GM12874 (cell line): ENCODE measurements around the gene OSBPL10.
A peak's percentile ranks its signal among the peaks of the same experiment; 100 is the strongest.

Experiments used
- CTCF ChIP-seq: IDR thresholded peaks from 2 replicates; pipeline ENCODE4 v1.5.1; 2011; ENCODE audit warnings: low read depth, mild to moderate bottlenecking, control low read depth, low read length, moderate library complexity; ENCODE audit not compliant: insufficient read depth

Gene OSBPL10

GRCh38 chr3:31729082-31729481, 252.0 kb downstream of the OSBPL10 start:
- TF ChIP-seq CTCF = no peak

DNA sequence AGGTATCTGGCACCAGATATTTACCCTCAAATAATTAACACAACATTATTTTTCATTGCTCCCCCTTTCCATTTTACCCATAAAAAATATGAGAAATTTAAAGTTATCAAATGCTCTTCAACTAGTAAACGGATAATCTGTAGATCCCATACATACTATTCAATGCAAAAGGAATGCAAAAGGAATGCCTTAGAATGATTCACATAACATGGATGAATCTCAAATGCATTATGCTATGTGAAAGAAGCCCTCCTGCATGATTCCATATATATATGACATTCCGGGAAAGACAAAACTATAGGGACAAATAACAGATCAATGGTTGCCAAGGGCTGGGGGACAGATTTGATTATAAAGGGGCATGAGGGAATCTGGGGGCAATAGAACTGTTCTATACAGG, 252.7 kb downstream of the OSBPL10 start:
- no peak for TF ChIP-seq CTCF

- TF ChIP-seq CTCF = no peak
Measured at GRCh38 chr3:31725976-31726375, 255.1 kb downstream of the OSBPL10 start.

- no peak for TF ChIP-seq CTCF
Measured at GRCh38 chr3:31725568-31725967, 255.5 kb downstream of the OSBPL10 start.

DNA sequence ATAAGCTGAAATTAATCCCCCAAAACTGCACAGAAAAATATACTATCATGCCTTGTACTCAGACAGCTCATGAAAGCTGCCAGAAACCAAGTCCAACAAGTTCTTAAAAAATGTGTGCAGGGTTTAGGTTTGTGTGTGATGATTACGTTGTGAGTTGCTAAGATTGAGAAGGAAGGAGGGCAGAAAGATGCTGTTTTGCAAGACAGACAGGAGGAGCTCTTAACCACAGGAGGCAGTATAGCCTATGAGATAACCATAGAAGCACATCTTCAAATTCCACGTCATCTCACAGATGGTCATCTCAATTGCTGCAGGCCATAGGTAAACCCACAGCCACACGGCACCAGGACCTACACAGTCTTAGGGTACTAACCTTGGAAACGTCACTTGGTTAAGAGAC, 256.4 kb downstream of the OSBPL10 start:
- peak; percentile 38; the same call in 1 of the 2 replicates for TF ChIP-seq CTCF

DNA sequence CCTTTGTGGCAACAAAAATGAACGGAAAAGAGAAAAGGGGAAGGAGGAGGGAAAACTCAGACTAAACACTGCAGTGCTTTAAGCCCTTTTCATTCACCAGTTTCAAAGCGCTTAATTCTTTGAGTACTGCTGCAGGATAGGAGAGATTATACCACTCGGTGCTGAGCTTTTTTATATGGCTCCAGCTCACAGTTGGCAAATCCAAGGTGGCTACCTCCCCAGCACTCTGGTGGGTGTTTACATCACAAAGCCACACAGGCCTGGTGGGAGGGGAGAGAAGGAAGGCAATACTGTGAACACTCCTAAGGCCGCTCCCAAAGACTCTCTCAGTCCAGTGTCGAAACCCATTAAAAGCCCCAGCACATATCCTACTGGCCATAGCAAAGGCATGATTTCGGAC, 256.9 kb downstream of the OSBPL10 start:
- TF ChIP-seq CTCF = no peak

DNA sequence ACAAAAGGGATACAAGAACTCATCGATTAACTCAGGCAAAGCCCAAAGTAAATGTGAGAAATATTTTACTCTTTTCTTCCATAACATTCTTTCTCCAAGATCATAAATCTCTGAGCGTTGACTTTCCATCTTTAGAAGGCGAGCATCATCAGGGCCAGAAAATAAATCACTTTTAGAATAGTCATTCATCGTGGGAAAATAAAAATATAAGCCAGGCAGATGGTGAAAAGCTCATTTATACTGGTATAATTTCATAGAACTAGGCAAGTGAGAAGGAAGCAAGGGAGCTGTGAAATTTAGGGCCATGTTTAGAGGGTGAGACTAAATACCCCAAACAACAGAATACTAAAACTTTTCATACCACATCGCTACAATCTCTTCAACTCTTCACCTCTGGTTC, 257.4 kb downstream of the OSBPL10 start:
- TF ChIP-seq CTCF = no peak

DNA sequence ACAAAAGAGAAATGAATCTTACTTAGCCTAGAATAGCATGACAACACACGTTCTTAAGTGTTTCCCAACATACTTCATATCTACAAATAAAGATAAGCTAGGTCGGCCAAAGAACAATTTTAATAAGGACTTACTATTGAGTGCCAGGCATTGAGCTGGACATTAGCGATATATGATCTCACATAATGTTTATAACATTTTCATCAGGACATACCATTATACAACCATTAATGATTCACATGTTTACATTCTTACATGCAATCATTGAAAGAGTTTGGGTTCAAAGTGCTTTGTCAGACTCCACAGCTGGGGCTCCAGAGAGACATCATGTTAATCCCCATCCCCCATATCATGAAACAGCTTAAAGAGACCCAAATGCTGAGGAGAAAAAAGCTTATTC, 259.4 kb downstream of the OSBPL10 start:
- no peak for TF ChIP-seq CTCF
